GM12878 (cell line): ENCODE results near the gene ZNF813. TPM values are rescaled to one million over a fixed set of nuclear protein-coding genes. Genes with fewer than 3 reads are reported as not detected.

Experiments
- ATF7 ChIP-seq: fragments of 450-650 bp; IDR thresholded peaks from 2 replicates; pipeline ENCODE4 v1.6.1; 2016; ENCODE audit warnings: low read depth, mild to moderate bottlenecking
- BRCA1 ChIP-seq: IDR thresholded peaks from 2 replicates; pipeline ENCODE4 v1.6.1; 2011; ENCODE audit warnings: low read depth, low read length, improper control_type of control experiment
- E2F8 ChIP-seq: fragments of 450-650 bp; IDR thresholded peaks from 2 replicates; pipeline ENCODE4 v1.6.1; 2018; ENCODE audit warnings: mild to moderate bottlenecking, low read depth, moderate library complexity; ENCODE audit not compliant: partially characterized antibody
- EP300 ChIP-seq, 2 experiments: fragments of 150-350 bp in 1 of 2; IDR thresholded peaks; 2 replicates each; pipeline ENCODE4 v1.6.1; 2011 to 2012; ENCODE audit warnings: low read depth in 2 of 2, low read length in 2 of 2, borderline replicate concordance in 1 of 2, improper control_type of control experiment in 1 of 2, inconsistent platforms in 1 of 2; ENCODE audit not compliant: control insufficient read depth in 1 of 2
- FOS ChIP-seq: IDR thresholded peaks from 3 replicates; pipeline ENCODE4 v1.6.1; 2011; ENCODE audit warnings: borderline replicate concordance; ENCODE audit not compliant: insufficient read length; ENCODE audit errors: extremely low read depth
- FOXK2 ChIP-seq: fragments of 450-650 bp; IDR thresholded peaks from 2 replicates; pipeline ENCODE4 v1.6.1; 2017; ENCODE audit warnings: mild to moderate bottlenecking, moderate library complexity
- HCFC1 ChIP-seq: fragments of 150-350 bp; IDR thresholded peaks from 2 replicates; pipeline ENCODE4 v1.6.1; 2014; ENCODE audit warnings: low read length
- JUND ChIP-seq: IDR thresholded peaks from 2 replicates; pipeline ENCODE4 v1.6.1; 2012; ENCODE audit warnings: low read depth, mild to moderate bottlenecking, low read length, improper control_type of control experiment, moderate library complexity
- NR2C1 ChIP-seq: fragments of 450-650 bp; IDR thresholded peaks from 2 replicates; pipeline ENCODE4 v1.6.1; 2017; ENCODE audit warnings: antibody characterized with exemption, mild to moderate bottlenecking, moderate library complexity
- RAD51 ChIP-seq: fragments of 450-650 bp; IDR thresholded peaks from 2 replicates; pipeline ENCODE4 v1.6.1; 2016; ENCODE audit warnings: moderate library complexity, mild to moderate bottlenecking, inconsistent platforms
- RELB ChIP-seq: fragments of 450-650 bp; IDR thresholded peaks from 2 replicates; pipeline ENCODE4 v1.6.1; 2017; ENCODE audit warnings: low read depth, mild to moderate bottlenecking, moderate library complexity
- SIN3A ChIP-seq: IDR thresholded peaks from 2 replicates; pipeline ENCODE4 v1.6.1; 2012; ENCODE audit warnings: low read depth, low read length, improper control_type of control experiment
- SMAD1 ChIP-seq: fragments of 450-650 bp; IDR thresholded peaks from 2 replicates; pipeline ENCODE4 v1.6.1; 2018; ENCODE audit warnings: mild to moderate bottlenecking, low read depth; ENCODE audit not compliant: partially characterized antibody
- SMARCA5 ChIP-seq: fragments of 450-650 bp; IDR thresholded peaks from 2 replicates; pipeline ENCODE4 v1.6.1; 2017; ENCODE audit warnings: mild to moderate bottlenecking
- SMC3 ChIP-seq: IDR thresholded peaks from 2 replicates; pipeline ENCODE4 v1.6.1; 2011; ENCODE audit warnings: low read length, improper control_type of control experiment, borderline replicate concordance
- SREBF1 ChIP-seq: IDR thresholded peaks from 2 replicates; pipeline ENCODE4 v1.6.1; 2012; ENCODE audit warnings: mild to moderate bottlenecking, low read length
- STAT1 ChIP-seq: fragments of 450-650 bp; conservative IDR thresholded peaks from 2 replicates; pipeline ENCODE4 v1.6.1; 2014; ENCODE audit warnings: antibody characterized with exemption, mild to moderate bottlenecking
- TCF3 ChIP-seq: IDR thresholded peaks from 2 replicates; pipeline ENCODE4 v1.6.1; 2012; ENCODE audit warnings: low read depth, mild to moderate bottlenecking, low read length, borderline replicate concordance; ENCODE audit not compliant: insufficient read depth
- ZZZ3 ChIP-seq: IDR thresholded peaks from 2 replicates; pipeline ENCODE4 v1.6.1; 2011; ENCODE audit warnings: low read depth; ENCODE audit not compliant: control insufficient read depth, insufficient read length
- polyA plus RNA-seq, 11 experiments: library from polyadenylated mRNA; depleted of rRNA in 4 of 11; unstranded in 6 of 11; stranded (reverse) in 5 of 11; fragments of >200 nt; fragmentation: Nextera tagmentation in 4 of 11; fragmentation: Illumina TruSeq in 1 of 11; extraction: Ambion mirVana in 4 of 11; extraction: Trizol in 1 of 11; gene quantifications; 1 replicate in 1 of 11; 2 replicates in 10 of 11; pipeline versions ENCODE4 v1.2.1 to v1.2.3, GENCODE V29; 2011 to 2016; ENCODE audit warnings: inconsistent platforms in 2 of 11, missing spikeins in 2 of 11, low read depth in 1 of 11
- total RNA-seq, 4 experiments: library from RNA; depleted of rRNA in 3 of 4; stranded (reverse); fragments of >200 nt in 3 of 4; fragmentation: Illumina TruSeq in 1 of 4; extraction: Trizol in 1 of 4; gene quantifications; 2 replicates each; pipeline versions ENCODE4 v1.2.1 to v1.2.3, GENCODE V29; 2013 to 2021

The ZNF813 gene
- total and polyA plus RNA-seq, 10 of the 15 experiments (the other 5 are each of a cell fraction or from before 2014, with no cell fraction given), result 0.27 to 4.8 (median 2.6) TPM

GRCh38 chr19:53520547-53521372 is 53.2 kb downstream of the ZNF813 start (continued):
- TF ChIP-seq STAT1 (0 out of 2 replicates have a peak, but pooled peaks have one; percentile 53), E2F8 (peak; percentile 59), ZZZ3 (no peak), SMARCA5 (no peak), TCF3 (no peak), NR2C1 (peak; percentile 86), SMC3 (no peak), BRCA1 (no peak), SIN3A (peak; percentile 99), RELB (peak; percentile 51; the same call in 1 of the 2 replicates), RAD51 (peak; percentile 35; the same call in 1 of the 2 replicates), HCFC1 (peak; percentile 93), SMAD1 (peak; percentile 45), FOS (no peak), JUND (no peak), SREBF1 (peak; percentile 79), EP300 (IDR thresholded peaks at IDR 0.05; ENCODE audit: borderline replicate concordance in 1 of 2, control insufficient read depth in 1 of 2, low read depth in 2 of 2, low read length in 2 of 2) (no peak), FOXK2 (no peak; the same call in 1 of the 2 replicates), ATF7 (peak; percentile 64)
